GM12873 (cell line): ENCODE measurements around the gene MYH13.

ENCODE experiments used
- TF ChIP-seq, protein P1 (sequence below): IDR thresholded peaks from 2 replicates; pipeline ENCODE4 v1.5.1; 2012; ENCODE audit warnings: low read depth, mild to moderate bottlenecking, moderate library complexity, low read length, control low read depth; ENCODE audit not compliant: insufficient read depth; ENCODE audit errors: missing control alignments

Gene MYH13

DNA sequence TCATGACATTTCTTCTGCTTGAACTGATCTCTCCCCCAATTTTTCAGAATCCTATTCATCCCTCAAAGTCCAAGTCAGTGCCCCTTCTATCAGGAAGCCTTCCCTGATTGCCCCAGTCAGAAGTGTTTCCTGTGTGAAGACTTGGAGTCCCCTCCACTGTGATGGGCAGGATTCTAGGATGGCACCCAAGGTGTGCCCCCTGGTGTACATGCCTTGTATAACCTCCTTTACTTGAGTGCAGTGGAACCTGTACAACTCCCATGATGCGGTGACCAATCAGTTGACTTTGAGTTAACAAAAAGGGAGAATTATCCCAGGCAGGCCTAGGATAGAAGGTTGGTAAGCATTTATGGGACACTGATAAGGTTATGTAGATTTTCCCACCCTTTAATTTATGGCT, 23.4 kb downstream of the MYH13 start:
- TF ChIP-seq, protein P1, sequence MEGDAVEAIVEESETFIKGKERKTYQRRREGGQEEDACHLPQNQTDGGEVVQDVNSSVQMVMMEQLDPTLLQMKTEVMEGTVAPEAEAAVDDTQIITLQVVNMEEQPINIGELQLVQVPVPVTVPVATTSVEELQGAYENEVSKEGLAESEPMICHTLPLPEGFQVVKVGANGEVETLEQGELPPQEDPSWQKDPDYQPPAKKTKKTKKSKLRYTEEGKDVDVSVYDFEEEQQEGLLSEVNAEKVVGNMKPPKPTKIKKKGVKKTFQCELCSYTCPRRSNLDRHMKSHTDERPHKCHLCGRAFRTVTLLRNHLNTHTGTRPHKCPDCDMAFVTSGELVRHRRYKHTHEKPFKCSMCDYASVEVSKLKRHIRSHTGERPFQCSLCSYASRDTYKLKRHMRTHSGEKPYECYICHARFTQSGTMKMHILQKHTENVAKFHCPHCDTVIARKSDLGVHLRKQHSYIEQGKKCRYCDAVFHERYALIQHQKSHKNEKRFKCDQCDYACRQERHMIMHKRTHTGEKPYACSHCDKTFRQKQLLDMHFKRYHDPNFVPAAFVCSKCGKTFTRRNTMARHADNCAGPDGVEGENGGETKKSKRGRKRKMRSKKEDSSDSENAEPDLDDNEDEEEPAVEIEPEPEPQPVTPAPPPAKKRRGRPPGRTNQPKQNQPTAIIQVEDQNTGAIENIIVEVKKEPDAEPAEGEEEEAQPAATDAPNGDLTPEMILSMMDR, result peak; percentile 70

DNA sequence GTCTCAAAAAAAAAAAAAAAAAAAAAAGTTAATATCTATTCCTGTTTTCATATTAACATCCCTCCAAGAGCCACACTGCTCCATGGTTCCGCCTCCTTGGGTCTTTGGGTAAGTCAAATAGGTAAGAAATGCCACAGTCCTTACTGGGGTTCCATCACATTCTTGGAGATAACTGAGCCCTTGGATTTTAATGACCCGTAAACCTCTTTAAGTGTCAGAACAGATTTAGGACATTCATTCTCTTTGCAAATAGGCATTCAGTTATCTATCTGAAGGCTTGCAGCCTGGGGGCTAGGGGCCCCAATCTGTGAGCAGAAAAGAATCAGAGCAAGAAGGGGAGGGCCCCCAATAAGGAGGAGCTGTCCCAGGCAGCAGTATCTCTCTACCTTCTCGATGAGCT, 28.0 kb downstream of the MYH13 start:
- TF ChIP-seq, protein P1, result no peak

DNA sequence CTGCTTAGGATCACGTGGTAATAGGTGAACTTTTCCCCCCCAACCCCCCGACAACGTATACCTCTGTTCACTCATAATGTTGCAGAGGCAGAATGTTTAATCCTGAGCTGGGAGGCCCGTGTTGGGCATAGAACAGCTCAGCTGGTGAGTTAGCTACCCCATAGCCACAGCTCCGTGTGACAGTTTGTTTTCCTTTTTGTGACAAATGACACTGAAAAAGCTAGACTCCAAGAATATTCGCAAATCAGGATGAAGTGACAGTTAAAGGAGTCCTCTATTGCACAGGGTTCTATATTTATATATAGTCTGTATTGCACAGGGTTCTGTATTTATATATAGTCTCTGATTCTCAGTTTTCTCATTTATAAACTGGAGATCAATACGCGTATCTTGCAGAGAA, 33.8 kb downstream of the MYH13 start:
- TF ChIP-seq, protein P1, result no peak

DNA sequence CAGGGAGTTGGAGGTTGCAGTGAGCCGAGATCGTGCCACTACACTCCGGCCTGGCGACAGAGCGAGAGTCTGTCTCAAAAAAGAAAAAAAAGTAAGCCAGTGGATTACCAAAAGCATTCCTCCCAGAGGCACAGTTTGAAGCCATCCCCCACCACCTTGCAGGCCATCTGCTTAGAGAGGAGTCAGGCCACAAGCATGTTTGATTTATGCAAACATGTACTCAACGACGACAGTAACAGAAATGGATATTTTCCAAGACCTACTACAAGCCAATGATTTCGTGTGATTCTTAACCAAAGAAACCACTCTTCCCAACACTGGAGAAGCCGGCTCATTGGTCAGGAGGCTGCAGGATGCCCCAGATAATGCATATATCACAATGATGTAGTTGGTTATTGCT, 34.8 kb downstream of the MYH13 start:
- TF ChIP-seq, protein P1, result no peak

DNA sequence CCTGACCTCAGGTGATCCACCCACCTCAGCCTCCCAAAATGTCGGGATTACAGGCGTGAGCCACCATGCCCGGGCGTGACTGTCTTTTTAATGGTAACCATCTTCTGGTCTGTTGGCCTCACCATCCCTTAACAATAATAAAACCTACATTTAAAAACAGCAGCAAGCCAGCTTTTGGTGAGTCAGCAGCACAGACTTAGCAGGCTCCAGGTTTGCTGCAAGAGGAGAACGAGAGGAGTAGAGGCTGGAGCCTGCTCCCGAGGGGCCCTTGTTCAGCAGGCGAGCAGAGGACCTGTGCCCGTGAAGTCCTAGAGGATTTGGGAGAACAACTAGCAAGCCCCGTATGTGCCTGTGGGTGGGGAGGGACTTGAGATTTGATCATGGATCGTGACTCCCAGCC, 35.7 kb downstream of the MYH13 start:
- TF ChIP-seq, protein P1, result no peak

DNA sequence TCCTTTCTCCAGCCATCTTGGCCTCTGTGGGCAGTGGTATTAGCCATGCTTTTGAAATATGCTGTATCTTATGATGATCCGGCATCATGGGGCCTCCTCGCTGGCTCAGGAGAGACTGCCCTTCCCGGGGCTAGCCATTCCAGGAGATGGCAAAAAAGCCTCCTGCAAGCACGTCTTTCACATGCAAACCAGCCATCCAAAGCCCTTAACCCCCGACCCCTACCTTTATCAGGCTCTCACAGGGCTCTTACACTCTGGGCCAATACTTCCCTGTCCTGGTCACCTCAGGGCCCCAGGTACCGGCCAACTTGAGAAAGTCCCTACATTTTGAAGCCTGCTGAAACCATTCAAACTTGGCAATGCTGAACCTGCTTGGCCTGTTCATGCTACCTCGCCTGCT, 36.4 kb downstream of the MYH13 start:
- TF ChIP-seq, protein P1, result no peak

DNA sequence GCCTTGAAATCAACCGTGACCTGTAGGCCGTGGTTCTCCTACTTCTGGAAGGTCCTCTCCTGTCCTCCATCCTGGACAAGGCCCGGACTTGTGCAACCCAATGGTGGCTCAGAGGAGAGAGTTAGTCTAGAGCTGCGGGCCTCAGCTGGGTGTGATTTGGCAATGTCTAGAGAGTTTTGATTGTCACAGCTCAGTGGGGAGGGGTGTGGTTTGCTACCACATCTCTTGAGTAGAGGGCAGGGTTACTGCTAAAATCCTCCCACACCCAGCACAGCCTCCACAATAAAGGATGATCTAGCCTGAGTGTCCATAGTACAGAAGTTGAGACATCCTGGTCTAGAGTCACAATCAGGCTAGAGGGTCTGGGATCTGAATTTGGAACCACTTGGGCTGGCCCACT, 40.3 kb downstream of the MYH13 start:
- TF ChIP-seq, protein P1, result no peak
